ENCODE measurements around the gene KEL. TPM values are rescaled to one million over a fixed set of nuclear protein-coding genes. Genes with fewer than 3 reads are reported as not detected.

KEL gene
- total and polyA plus RNA-seq, 2 of the 4 experiments (the other 2 are of a cell fraction), result 0.03 TPM; not detected in 1

GRCh38 chr7:142959202-142959601 lies 3.0 kb downstream of the KEL start:
- dilution Hi-C loops (cut with HindIII; ENCODE audit: low sequenced_read_pairs, unreplicated experiment), result no loop called here
- no peak overlapping the region for H2BK120ac ChIP-seq (ENCODE audit: low read depth, low read length)
- DNase-seq (no peak), ATAC-seq (ENCODE audit: low read depth) (no peak)
- H3K4me2 ChIP-seq (ENCODE audit: low read depth, low read length), result no peak overlapping the region
- no peak overlapping the region for H2BK5ac ChIP-seq (ENCODE audit: low read depth, low read length, poor library complexity, severe bottlenecking)
- peaks cover 3% of the 10 kb centered on the region; the same call in 1 of the 2 replicates for H3K9me3 ChIP-seq (ENCODE audit: control insufficient read depth, insufficient read depth, low read length)
- no peaks in the 10 kb centered on the region for H4K20me1 ChIP-seq (ENCODE audit: insufficient read depth, low read length)
- no peak overlapping the region for H2AK9ac ChIP-seq (replicated peaks; ENCODE audit: low read depth, low read length, poor library complexity)
- H3K27ac ChIP-seq (ENCODE audit: insufficient read depth, low read length), result no peak overlapping the region
- H3K27me3 ChIP-seq (ENCODE audit: control insufficient read depth, insufficient read depth, low read length), result no peaks in the 10 kb centered on the region
- no peak overlapping the region for H3K23ac ChIP-seq (ENCODE audit: low read depth, low read length)
- H4K91ac ChIP-seq (ENCODE audit: insufficient read depth, low read depth, low read length), result no peak overlapping the region
- no peak overlapping the region for H3K4me3 ChIP-seq (ENCODE audit: insufficient read depth, low read depth, low read length)
- no peak overlapping the region for H2BK15ac ChIP-seq (ENCODE audit: low read depth, low read length)
- no peak overlapping the region for H4K5ac ChIP-seq (ENCODE audit: low read depth, low read length)
- no peak overlapping the region for H3K56ac ChIP-seq (ENCODE audit: extremely low read depth, insufficient read depth, low read length)
- no peak overlapping the region for H4K8ac ChIP-seq (ENCODE audit: low read depth in 2 of 2, low read length in 2 of 2)
- H2AFZ ChIP-seq (replicated peaks; ENCODE audit: low read length, poor library complexity), result no peak overlapping the region
- H2BK20ac ChIP-seq (ENCODE audit: low read depth, low read length), result no peak overlapping the region
- in situ Hi-C loops (cut with MboI; ENCODE audit: low sequenced_read_pairs), result no loop called here
- BruUV-seq (replicated peaks), result no TSS peak
- CTCF ChIA-PET, result no interaction called here
- H3K4me1 ChIP-seq (ENCODE audit: control insufficient read depth, insufficient read depth, low read length), result no peaks in the 10 kb centered on the region
- H3K18ac ChIP-seq (ENCODE audit: low read depth, low read length), result no peak overlapping the region
- POLR2A ChIA-PET (ENCODE audit: unreplicated experiment), result no interaction called here
- H3K14ac ChIP-seq (replicated peaks; ENCODE audit: low read depth, low read length), result no peak overlapping the region
- H3K36me3 ChIP-seq (ENCODE audit: control insufficient read depth, insufficient read depth, low read length), result no peaks in the 10 kb centered on the region
- H3K79me1 ChIP-seq (ENCODE audit: low read depth in 1 of 2, low read length in 2 of 2), result no peaks in the 10 kb centered on the region
- H3K9me1 ChIP-seq (ENCODE audit: insufficient read depth, low read length), result no peaks in the 10 kb centered on the region
- no peak overlapping the region for H3K9ac ChIP-seq (ENCODE audit: low read depth, low read length)
- H2AK5ac ChIP-seq (ENCODE audit: low read depth, low read length), result no peak overlapping the region
- intact Hi-C loops (cut with micrococcal nuclease), result no loop called here
- no peak overlapping the region for H3K4ac ChIP-seq (ENCODE audit: low read depth, low read length)
- TF ChIP-seq CTCF (conservative IDR thresholded peaks at IDR 0.05; ENCODE audit: low read depth, low read length), result no peak
